Tibial nerve (tissue), 3 donors: ENCODE measurements around the gene OTUD1.

Source experiments
- POLR2A ChIP-seq, 2 donors: fragments of 450-650 bp; IDR thresholded peaks; one replicate each; pipeline ENCODE4 v1.6.1; 2017; ENCODE audit warnings: antibody characterized with exemption in 2 of 2, mild to moderate bottlenecking in 2 of 2, moderate library complexity in 2 of 2
- TF ChIP-seq, protein P1 (sequence below), 5 experiments: fragments of 200-600 bp in 3 of 5; fragments of 450-650 bp in 2 of 5; sonication (generic) in 3 of 5; IDR thresholded peaks; one replicate each; pipeline ENCODE4 v1.5.1; 2016 to 2019; ENCODE audit warnings: antibody characterized with exemption in 5 of 5, mild to moderate bottlenecking in 3 of 5, moderate library complexity in 2 of 5

DNA sequence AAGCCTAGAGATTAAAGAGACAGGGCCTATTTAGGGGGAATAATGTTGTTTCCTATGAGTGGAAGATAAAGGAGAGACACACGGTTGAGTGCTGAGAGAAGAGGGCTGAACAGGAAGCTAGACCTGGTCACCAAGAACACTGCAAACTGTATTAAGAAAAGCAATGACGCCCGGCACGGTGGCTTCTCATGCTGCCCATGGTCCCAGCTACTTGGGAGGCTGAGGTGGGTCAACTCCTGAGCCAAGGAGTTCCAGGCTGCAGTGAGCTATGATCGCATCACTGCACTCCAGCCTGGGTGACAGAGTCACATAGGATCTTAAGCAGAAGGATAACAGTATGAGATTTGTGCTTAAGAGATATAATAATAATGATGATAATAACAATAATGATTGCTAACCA lies 19.7 kb upstream of the OTUD1 start:
- TF ChIP-seq, protein P1, sequence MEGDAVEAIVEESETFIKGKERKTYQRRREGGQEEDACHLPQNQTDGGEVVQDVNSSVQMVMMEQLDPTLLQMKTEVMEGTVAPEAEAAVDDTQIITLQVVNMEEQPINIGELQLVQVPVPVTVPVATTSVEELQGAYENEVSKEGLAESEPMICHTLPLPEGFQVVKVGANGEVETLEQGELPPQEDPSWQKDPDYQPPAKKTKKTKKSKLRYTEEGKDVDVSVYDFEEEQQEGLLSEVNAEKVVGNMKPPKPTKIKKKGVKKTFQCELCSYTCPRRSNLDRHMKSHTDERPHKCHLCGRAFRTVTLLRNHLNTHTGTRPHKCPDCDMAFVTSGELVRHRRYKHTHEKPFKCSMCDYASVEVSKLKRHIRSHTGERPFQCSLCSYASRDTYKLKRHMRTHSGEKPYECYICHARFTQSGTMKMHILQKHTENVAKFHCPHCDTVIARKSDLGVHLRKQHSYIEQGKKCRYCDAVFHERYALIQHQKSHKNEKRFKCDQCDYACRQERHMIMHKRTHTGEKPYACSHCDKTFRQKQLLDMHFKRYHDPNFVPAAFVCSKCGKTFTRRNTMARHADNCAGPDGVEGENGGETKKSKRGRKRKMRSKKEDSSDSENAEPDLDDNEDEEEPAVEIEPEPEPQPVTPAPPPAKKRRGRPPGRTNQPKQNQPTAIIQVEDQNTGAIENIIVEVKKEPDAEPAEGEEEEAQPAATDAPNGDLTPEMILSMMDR (IDR thresholded peaks at IDR 0.05) = no peak
- no peak for TF ChIP-seq POLR2A (IDR thresholded peaks at IDR 0.05)
